ENCODE measurements around the gene PRDX4.

Gene PRDX4

DNA sequence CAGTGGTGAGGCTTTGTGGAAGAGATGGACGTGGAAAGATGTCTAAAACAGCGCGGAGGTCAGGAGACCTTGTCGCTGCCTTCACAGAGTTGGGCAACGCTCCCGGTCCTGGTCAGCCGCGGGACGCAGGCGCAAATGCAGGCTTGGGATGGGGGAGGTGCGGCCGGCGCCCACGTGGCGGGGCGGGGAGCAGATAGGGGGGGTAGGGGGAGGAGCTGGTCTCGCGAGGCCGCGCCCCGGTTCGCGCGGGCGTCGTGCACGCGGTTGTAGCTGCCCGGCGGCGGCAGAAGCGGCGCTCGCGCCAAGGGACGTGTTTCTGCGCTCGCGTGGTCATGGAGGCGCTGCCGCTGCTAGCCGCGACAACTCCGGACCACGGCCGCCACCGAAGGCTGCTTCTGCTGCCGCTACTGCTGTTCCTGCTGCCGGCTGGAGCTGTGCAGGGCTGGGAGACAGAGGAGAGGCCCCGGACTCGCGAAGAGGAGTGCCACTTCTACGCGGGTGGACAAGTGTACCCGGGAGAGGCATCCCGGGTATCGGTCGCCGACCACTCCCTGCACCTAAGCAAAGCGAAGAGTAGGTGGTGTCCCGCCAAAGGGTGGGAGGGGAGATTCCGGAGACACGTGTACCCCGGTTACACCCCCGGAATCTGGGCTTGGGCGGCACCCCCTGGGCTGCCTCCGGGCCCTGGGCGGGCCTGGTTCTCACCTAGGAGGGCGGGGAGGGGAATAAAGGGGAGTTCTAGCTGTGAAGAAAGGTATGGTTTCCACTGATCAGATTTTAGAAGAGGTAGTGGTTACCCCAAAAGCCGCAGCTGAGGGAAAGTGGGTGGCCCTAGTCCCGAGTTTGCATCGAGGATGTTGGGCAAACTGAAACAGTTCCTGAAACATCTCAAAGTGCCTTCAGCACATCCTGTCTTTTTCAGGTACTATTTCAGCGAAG is at the start of gene PRDX4:
PRDX4 (plus strand) TSS at position 255 of the 939 bp plus-strand sequence; CDS start at position 333, 78 bp downstream.
- H3K4me3 ChIP-seq (ENCODE audit: low read depth, low read length): peak within 1 kb of the TSS; percentile 71
- in situ Hi-C loops (cut with HindIII; ENCODE audit: low sequenced_read_pairs): no loop called here
- DNase-seq (ENCODE audit: low read depth, low spot score): peak; percentile 89
- TF ChIP-seq, protein P1, sequence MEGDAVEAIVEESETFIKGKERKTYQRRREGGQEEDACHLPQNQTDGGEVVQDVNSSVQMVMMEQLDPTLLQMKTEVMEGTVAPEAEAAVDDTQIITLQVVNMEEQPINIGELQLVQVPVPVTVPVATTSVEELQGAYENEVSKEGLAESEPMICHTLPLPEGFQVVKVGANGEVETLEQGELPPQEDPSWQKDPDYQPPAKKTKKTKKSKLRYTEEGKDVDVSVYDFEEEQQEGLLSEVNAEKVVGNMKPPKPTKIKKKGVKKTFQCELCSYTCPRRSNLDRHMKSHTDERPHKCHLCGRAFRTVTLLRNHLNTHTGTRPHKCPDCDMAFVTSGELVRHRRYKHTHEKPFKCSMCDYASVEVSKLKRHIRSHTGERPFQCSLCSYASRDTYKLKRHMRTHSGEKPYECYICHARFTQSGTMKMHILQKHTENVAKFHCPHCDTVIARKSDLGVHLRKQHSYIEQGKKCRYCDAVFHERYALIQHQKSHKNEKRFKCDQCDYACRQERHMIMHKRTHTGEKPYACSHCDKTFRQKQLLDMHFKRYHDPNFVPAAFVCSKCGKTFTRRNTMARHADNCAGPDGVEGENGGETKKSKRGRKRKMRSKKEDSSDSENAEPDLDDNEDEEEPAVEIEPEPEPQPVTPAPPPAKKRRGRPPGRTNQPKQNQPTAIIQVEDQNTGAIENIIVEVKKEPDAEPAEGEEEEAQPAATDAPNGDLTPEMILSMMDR (IDR thresholded peaks at IDR 0.05; ENCODE audit: low read depth, low read length): no peak

DNA sequence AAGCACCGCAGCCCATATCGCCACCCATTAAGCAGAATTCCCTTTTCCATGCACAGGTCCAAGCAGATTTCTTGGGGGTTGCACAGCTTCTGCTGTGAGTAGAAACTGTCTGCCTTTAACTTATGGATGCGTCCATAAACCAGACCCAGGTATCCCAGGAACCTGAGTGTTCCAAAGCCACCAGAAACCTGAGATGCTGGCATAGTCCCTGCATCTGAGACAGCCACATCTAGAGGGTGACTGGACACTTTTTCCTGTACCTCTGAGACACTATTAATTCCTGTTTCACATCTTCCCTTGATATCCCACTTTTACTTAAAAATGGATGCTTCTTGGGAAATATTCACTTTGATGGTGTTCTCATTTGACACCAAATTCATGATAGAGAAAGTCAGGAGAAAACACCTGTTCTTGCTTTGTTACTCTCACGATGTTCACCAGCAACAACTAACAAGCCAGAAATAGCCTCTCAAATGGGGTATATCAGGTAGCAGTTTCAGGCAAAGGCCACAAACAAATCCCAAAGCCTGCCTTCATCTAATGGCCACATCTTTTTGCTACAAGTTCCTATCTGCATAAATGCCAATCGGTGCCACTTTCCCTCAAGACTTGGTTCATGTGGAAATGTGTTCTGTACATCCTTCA is 45.5 kb upstream of the PRDX4 start:
- H3K4me3 ChIP-seq (ENCODE audit: low read depth, low read length): no peak overlapping the region
- TF ChIP-seq, protein P1 (IDR thresholded peaks at IDR 0.05; ENCODE audit: low read depth, low read length): no peak
- no peak for DNase-seq (ENCODE audit: low read depth, low spot score)
- in situ Hi-C loops (cut with HindIII; ENCODE audit: low sequenced_read_pairs): no loop called here

DNA sequence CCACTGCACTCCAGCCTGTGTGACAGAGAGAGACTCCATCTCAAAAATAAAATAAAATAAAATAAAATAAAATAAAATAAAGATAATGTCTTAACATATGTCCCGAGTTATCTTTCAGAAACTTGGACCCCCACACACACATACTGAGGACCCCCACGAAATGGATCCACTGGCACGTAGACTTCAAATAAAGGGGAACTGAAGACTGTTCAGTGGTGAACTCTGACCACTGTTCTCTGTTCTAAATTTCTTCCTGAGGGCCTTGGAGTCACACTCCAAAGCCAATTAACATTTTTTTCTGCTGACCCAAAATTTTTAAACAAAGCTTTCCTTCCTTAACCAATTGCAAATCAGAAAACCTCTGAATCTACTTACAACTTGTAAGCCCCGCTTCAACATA is 43.5 kb upstream of the PRDX4 start:
- DNase-seq (ENCODE audit: low read depth, low spot score): no peak
- TF ChIP-seq, protein P1 (IDR thresholded peaks at IDR 0.05; ENCODE audit: low read depth, low read length): no peak
- H3K4me3 ChIP-seq (ENCODE audit: low read depth, low read length): no peak overlapping the region
- in situ Hi-C loops (cut with HindIII; ENCODE audit: low sequenced_read_pairs): no loop called here

GRCh38 chrX:23626651-23627050 is 40.6 kb upstream of the PRDX4 start:
- DNase-seq (ENCODE audit: low read depth, low spot score): no peak
- no peak overlapping the region for H3K4me3 ChIP-seq (ENCODE audit: low read depth, low read length)
- in situ Hi-C loops (cut with HindIII; ENCODE audit: low sequenced_read_pairs): no loop called here
- TF ChIP-seq, protein P1 (IDR thresholded peaks at IDR 0.05; ENCODE audit: low read depth, low read length): peak; percentile 10

- no peak overlapping the region for H3K4me3 ChIP-seq (ENCODE audit: low read depth, low read length)
- TF ChIP-seq, protein P1 (IDR thresholded peaks at IDR 0.05; ENCODE audit: low read depth, low read length): no peak
- no peak for DNase-seq (ENCODE audit: low read depth, low spot score)
- in situ Hi-C loops (cut with HindIII; ENCODE audit: low sequenced_read_pairs): no loop called here
Observed at GRCh38 chrX:23628131-23628530, 39.2 kb upstream of the PRDX4 start.

GRCh38 chrX:23631136-23631535 is 36.2 kb upstream of the PRDX4 start:
- H3K4me3 ChIP-seq (ENCODE audit: low read depth, low read length): no peak overlapping the region
- TF ChIP-seq, protein P1 (IDR thresholded peaks at IDR 0.05; ENCODE audit: low read depth, low read length): no peak
- in situ Hi-C loops (cut with HindIII; ENCODE audit: low sequenced_read_pairs): no loop called here
- DNase-seq (ENCODE audit: low read depth, low spot score): no peak
